ENCODE measurements around the gene COA5. TPM values are rescaled to one million over a fixed set of nuclear protein-coding genes. Genes with fewer than 3 reads are reported as not detected.

COA5 gene
- polyA plus RNA-seq, 3 donors, result 71.9 to 91.8 (median 78.7) TPM

DNA sequence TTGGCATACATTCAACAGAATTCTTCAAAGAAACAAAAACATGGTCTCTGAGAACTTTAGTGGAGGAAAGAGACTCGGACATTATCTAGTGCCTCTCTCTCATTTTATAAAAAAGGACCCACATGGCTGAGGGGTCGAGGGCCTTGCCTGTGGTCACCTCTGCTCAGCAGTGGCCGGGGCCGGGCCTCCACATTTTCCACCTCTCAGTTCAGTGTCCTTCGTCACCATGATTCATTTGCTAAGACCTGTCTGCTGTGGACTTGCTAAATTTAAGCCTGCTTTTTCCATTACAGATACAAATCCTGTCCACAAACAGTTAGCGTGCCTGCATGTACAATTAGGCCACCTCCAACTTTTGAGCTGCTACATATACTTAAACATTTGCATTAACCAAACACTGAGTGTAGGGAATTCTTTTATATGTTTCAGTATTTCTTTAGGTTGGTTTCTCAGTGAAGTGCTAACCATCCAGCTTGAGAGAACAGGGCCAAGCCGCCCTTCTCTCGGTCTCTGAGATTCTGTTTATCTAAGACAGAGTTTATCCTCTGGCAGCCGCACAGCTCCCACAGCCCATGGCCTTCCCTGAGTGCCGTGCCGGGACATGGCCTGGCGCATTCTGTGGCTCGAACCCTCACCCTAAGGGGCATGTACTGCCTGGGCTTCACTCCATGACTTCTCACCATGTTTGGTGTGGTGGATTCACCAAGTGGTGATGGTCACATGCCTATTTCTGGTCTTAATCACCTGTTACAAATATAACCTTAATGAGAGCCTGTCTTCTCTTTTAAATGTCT is 46.2 kb downstream of the COA5 start:
- no peak for DNase-seq (ENCODE audit: extremely low read depth in 1 of 11, low read depth in 9 of 11, low spot score in 4 of 11)

DNA sequence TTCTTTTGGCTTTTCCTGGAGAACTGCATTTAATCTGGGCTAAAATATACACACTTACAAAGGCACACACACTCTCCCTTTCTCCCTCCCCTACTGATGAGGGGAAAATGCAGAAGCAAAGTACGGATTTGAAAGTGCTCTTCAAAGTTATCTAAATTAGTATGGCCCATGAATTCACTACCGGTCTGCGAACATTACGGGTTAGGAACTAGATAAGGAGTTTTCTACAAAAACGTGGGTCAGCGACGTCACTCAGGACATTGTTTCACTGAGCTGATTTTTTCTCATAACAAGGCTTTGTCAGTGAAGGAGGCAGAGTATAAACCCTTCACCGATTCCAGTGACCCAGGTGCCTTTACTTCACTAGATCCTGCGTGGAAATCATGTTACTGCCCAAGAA is 47.3 kb downstream of the COA5 start:
- no peak for DNase-seq (ENCODE audit: extremely low read depth in 1 of 11, low read depth in 9 of 11, low spot score in 4 of 11)

DNA sequence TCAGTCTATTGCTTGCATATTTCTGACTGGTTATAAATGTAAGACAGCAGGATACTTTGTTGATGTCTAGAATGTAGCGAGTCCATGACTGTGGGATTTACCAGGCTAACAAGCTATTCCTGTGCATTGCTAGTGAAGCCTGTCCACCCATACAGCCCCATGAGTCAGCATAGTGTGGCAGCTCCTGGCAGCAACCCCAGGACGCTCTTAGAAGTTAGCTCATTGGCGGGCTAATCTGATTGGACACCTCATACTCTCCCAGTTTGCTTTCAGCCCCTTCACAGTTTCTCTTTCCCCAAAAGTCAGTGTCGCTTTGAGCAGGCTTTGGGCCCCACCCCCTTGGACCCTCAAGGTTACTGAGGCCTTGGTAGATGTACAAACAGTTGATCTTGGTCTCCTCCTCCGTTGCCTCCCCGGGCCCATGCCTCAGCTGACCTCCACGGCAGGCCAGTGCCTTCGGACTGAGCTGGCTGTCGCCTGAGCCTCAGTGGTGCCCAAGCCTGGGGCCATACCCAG is 48.0 kb downstream of the COA5 start:
- DNase-seq (ENCODE audit: extremely low read depth in 1 of 11, low read depth in 9 of 11, low spot score in 4 of 11), result no peak

DNA sequence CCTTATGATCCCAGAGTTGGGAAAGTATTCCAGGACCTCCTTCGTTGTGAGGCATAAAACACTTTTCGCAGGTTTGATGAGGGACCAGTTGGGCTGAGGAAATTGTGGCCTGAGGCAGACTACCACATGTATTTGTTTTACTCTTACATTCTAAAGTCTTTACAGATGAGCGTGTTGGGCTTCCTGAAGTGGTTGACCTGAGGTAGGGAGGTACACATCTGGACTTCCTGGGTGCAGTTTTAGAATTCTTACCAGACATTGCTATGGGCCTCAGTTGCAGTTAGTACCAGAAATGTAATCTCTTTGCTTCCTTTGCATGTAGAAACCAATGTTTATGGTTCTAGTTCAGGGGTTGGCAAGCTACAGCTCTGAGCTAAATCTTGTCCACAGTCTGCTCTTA is 48.7 kb downstream of the COA5 start:
- no peak for DNase-seq (ENCODE audit: extremely low read depth in 1 of 11, low read depth in 9 of 11, low spot score in 4 of 11)

DNA sequence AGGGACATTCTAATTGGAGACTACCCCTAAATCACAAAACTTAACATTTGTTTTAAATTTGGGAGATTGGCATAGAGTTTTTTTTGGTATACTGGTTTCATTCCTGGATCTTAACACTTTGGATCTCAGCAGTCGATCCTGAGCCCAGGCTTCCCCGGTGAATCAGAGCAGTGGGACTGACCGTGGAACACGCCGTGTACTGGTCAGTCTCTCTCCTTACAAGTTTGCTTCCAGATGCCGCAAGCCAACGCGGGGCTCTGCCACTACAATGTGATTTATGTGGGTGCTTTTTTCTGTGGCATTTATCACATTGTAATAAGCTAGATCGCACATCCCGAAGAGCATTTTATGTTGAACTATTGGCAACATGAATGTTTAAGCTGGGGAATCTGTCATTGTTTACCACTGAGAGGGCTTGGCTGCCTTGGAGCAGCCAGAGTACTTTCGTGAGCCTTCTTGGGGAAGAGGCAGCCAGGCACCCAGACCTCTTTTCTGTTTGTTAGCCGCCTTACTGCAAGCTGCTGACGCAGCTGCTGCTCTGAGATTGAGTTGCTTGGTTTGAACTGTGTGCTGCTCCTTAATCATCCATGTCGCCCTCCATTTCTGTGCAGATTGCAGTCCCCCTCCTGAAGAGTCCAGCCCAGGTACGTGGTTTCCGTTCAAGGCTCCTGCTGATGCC is 49.3 kb downstream of the COA5 start:
- DNase-seq (ENCODE audit: extremely low read depth in 1 of 11, low read depth in 9 of 11, low spot score in 4 of 11), result no peak

DNA sequence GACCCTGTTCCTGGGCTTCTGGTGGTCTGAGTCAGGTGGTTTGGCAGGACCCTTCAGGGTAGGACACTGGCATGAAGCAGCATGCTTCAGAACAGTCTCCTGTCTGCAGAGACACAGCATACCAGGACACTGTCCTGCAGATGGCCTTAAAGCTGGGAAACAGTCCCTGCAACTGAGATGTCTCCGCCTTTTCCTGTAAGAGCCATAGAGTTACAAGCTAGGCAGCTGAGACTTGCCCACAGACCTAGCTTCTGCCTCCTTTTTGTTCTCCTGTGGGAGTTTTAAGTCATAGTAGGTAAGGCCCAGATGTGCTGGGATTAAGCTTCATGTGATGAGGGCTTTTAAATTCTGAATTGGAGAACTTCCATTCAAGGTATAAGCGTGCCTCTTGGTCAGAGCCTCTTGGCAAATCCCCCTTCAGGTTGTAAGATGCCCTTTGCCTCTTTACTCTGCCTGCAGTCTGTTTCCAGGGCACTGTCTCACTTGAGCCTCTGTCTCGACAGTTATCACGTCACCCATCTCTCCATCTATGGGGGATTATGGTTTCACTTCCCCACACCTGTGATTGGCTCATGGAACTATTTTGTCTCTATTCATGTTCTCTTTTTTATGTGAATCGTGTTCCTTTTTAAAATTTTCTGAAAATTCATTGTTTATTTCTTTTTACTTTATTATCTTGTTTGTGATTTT is 51.8 kb downstream of the COA5 start:
- no peak for DNase-seq (ENCODE audit: extremely low read depth in 1 of 11, low read depth in 9 of 11, low spot score in 4 of 11)

DNA sequence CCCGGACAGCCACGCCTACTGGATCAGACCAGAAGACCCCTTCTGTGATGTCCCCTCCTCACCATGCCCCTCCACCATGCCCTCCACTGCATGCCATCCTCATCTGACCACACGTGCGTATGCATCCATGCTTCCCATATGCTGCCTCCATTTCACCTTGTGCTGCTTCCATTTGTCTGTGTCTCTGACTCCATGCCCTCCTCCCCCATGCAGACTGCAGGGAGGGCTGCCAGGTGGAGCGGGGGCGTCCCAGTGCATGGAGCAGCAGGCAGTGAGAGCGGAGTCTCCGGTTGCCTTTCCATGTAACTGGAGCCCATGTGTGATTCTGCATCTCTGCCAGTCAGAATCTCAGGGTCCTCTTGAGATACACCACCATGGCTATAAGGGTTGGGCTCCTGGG is 52.6 kb downstream of the COA5 start:
- peak in 10 of 11 donors; percentile 4 to 38 (median 18) for DNase-seq (ENCODE audit: extremely low read depth in 1 of 11, low read depth in 9 of 11, low spot score in 4 of 11)

DNA sequence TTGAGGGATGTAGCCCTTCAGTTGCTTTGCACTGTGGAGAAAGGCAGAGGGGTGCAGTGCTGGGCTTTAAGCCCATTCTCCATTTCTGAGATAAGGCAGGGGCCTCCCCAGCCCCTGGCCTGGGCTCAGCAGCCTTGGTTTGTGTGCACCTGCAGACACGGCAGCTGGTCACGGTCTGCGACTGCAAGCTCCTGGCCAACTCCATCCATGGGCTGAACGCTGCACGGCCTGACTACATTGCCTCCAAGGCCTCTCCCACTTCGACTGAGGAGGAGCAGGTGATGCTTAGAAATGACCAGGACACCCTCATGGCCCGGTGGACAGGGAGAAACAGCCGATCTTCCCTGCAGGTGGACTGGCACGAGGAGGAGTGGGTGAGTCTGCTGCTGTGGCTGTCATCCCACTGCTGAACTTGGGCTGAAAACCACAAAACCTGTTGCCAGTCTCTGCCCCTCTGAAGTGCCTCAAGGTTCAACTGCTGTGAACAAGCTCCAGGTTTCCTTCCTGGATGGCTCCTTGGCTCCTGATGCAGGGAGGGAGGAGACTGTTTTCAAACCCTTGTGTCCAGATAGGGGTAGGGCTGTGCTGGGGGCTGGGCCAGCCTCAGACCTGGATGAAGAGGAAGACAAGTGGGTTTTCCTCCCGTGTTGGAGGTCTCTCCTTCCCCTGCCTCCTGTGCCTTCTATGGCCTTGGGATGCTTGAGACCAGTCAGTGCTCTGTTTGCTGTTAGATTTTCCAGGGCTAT is 54.0 kb downstream of the COA5 start:
- DNase-seq (ENCODE audit: extremely low read depth in 1 of 11, low read depth in 9 of 11, low spot score in 4 of 11), result no peak

DNA sequence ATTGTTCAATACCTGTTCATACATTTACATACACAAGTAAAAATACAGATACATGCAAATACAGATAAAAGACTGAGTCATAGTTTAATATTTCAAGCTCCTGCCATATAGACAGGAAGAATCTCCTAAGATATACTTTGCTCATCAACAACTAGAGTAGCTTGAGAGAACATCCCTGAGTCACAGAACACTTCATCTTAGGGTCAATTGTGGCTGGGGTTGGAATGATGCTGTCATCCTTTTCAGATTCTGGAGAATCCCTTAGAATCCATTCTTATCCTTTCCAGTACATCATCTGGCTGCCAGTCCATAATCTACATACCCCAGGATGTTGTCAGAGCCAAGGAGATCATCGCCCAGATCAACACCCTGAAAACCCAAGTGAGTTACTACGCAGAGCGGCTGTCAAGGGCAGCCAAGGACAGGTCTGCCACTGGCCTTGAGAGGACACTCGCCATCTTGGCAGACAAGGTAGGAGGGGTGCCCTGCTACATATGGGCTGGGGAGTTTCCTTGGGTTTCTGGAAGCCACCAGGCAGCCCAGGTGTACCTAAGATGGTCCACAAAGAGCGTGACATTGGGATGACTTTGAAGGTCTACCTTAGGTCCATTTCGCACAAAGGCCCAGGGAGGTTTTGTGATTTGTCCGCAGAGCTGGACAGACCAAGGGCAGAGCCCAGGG is 55.7 kb downstream of the COA5 start:
- DNase-seq (ENCODE audit: extremely low read depth in 1 of 11, low read depth in 9 of 11, low spot score in 4 of 11), result no peak

DNA sequence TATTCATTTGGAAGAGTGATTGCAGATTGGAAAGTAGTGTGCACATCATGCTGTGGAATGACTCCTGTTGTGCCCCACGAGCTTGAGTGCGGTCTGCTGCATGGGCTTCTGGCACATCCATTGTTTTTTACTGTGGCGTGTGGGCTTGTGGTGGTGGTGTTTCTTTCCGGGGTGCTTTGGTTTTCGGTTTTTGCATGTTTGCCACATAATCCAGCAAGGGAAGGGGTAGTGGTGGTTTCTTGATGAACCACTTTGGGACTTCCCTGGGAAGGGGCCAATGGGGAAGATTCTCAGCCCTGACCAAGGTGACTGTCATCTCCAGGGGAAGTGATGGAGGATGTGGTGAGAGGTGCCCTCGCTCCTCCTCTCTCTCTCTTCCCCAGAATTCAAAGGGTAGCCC is 57.0 kb downstream of the COA5 start:
- DNase-seq (ENCODE audit: extremely low read depth in 1 of 11, low read depth in 9 of 11, low spot score in 4 of 11), result no peak

DNA sequence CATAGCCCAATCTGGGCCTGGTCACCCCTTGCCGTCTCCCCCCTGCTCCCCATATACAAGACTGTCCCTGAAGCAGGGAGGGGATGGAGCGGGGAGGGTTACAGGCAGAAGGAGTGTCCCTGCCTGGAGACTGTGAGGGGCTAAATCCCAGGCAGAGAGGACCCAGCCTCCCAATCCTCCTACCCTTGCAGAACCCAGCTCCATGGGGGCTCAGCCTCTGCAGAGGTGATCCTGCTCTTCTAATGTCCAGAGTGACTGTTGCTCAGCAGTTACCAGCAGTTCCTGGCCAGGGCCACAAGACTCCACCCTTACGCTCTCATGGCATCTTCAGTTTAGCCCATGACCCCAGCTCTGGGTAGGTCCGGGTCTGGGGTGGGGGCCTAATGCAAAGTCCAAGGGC is 58.1 kb downstream of the COA5 start:
- DNase-seq (ENCODE audit: extremely low read depth in 1 of 11, low read depth in 9 of 11, low spot score in 4 of 11), result no peak

Other genes starting within 250 kb of the COA5 start
- gene INPP4A, start 163.7 kb downstream of the COA5 start, polyA plus RNA-seq (ENCODE audit: insufficient read length in 3 of 3), result 10 to 100 TPM; 19.2 to 23.1 (median 21.5) TPM
- 10 to 100 TPM; 62.2 to 80.2 (median 64.7) TPM for gene UNC50, start 77 bp upstream of the COA5 start, polyA plus RNA-seq (ENCODE audit: insufficient read length in 3 of 3)
- 10 to 100 TPM; 24.7 to 42.4 (median 36.4) TPM for gene MGAT4A, start 122.6 kb upstream of the COA5 start, polyA plus RNA-seq (ENCODE audit: insufficient read length in 3 of 3)

All from renal cortex interstitium (tissue), 11 donors.